HL-60 (cell line): ENCODE data around the gene PPM1H.

ENCODE experiments used
- DNase-seq, 2 experiments: peaks; one replicate each; pipeline ENCODE4 v3.0.0-alpha.2; 2010 to 2020; ENCODE audit warnings: low read depth in 1 of 2, low spot score in 1 of 2
- H3K27ac ChIP-seq: fragments of 250-450 bp; sonication (Bioruptor Pico); replicated peaks from 2 replicates; pipeline ENCODE4 v1.5.1; 2020; ENCODE audit warnings: mild to moderate bottlenecking, moderate library complexity
- H3K27me3 ChIP-seq: fragments of 250-450 bp; sonication (Bioruptor Pico); 2 replicates; pipeline ENCODE4 v1.5.1; 2021; ENCODE audit warnings: mild to moderate bottlenecking, moderate library complexity; ENCODE audit not compliant: insufficient read depth, poor library complexity, severe bottlenecking
- H3K4me3 ChIP-seq: replicated peaks from 2 replicates; pipeline ENCODE4 v1.5.1; 2011; ENCODE audit warnings: mild to moderate bottlenecking, control low read depth, low read length; ENCODE audit not compliant: insufficient read depth
- CTCF ChIP-seq: IDR thresholded peaks from one replicate; pipeline ENCODE4 v1.5.1; 2011; ENCODE audit warnings: low read length, control low read depth, inconsistent platforms; ENCODE audit not compliant: insufficient read depth
- GABPA ChIP-seq: IDR thresholded peaks from 2 replicates; pipeline ENCODE4 v1.6.1; 2012; ENCODE audit warnings: low read depth
- POLR2AphosphoS5 ChIP-seq: IDR thresholded peaks from 2 replicates; pipeline ENCODE4 v1.6.1; 2012; ENCODE audit warnings: low read depth
- REST ChIP-seq: IDR thresholded peaks from 2 replicates; pipeline ENCODE4 v1.6.1; 2012; ENCODE audit warnings: low read depth; ENCODE audit not compliant: insufficient replicate concordance
- SPI1 ChIP-seq: IDR thresholded peaks from 2 replicates; pipeline ENCODE4 v1.6.1; 2012; ENCODE audit warnings: low read depth, mild to moderate bottlenecking, borderline replicate concordance

Gene PPM1H

GRCh38 chr12:62899568-62900390, 35.2 kb downstream of the PPM1H start:
- H3K4me3 ChIP-seq: no peak overlapping the region
- no peak for DNase-seq
- no peak overlapping the region for H3K27ac ChIP-seq
- no peaks in the 10 kb centered on the region for H3K27me3 ChIP-seq
- no peak for TF ChIP-seq REST
- TF ChIP-seq GABPA: no peak
- peak; percentile 57; the same call in 1 of the 2 replicates for TF ChIP-seq SPI1
- no peak for TF ChIP-seq POLR2AphosphoS5
- TF ChIP-seq CTCF: no peak

DNA sequence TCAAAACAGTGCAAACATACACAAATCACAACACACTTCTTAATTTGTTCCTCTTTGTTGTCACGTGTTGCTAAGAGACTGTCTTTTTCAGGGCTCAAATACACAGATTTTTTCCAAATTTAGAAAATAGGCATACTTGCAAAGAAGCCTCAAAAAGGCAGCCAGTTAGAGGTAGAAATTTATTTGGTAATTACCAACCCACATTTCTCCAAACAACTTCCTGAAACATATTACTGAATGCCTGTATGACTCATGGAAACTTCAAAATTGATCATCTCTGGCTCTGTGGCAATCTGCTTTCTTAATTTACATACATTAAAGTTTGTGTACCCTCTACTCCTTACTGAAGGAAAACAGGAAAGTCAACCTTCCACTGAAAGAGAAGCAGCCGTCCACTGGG, 36.4 kb downstream of the PPM1H start:
- no peak overlapping the region for H3K4me3 ChIP-seq
- H3K27ac ChIP-seq: no peak overlapping the region; the same call in 1 of the 2 replicates
- TF ChIP-seq REST: no peak
- TF ChIP-seq SPI1: no peak
- no peak for TF ChIP-seq POLR2AphosphoS5
- TF ChIP-seq GABPA: no peak
- no peak for TF ChIP-seq CTCF
- no peaks in the 10 kb centered on the region for H3K27me3 ChIP-seq
- peak; percentile 21 to 63 for DNase-seq

DNA sequence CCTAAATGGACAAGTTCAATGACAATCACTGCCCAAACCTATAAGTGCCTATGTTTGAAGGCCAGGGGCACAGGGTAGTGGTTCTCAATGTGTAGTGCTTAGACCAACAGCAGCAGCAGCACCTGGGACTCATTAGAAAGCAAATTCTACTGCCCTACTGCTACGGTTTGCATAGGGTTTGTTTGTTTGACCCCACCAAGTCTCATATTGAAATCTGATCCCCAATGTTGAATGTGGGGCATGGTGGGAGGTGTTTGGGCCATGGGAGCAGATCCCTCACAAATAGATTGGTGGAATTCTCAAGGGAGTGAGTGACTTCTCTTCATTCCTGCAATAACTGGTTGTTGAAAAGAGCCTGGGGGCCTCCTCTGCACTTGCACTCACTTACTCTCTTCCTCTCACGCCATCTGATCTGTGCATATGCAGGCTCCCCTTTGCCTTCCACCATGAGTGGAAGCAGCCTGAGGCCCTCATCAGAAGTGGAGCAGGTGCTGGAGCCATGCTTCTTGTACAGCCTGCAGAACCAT, 39.5 kb downstream of the PPM1H start:
- DNase-seq: no peak
- TF ChIP-seq CTCF (no peak), POLR2AphosphoS5 (no peak), GABPA (no peak), REST (no peak), SPI1 (no peak)
- no peaks in the 10 kb centered on the region for H3K27me3 ChIP-seq
- H3K27ac ChIP-seq: no peak overlapping the region
- no peak overlapping the region for H3K4me3 ChIP-seq
